Kidney capillary endothelial cell (primary cell): ENCODE measurements around the gene USP44.
A peak's percentile ranks its signal among the peaks of the same experiment; 100 is the strongest.
"Not testable (repeated sequence)": the region's sequence is repeated elsewhere in the genome, so short reads cannot be mapped to it uniquely, and the experiment has no call there.

Source experiments
- DNase-seq: peaks from one replicate; pipeline ENCODE4 v3.0.0-alpha.2; 2018; ENCODE audit warnings: low spot score

The USP44 gene

GRCh38 chr12:95509300-95509699 is 42.0 kb downstream of the USP44 start:
- no peak for DNase-seq

- no peak for DNase-seq
Observed at GRCh38 chr12:95506707-95507523, 44.4 kb downstream of the USP44 start.

GRCh38 chr12:95505039-95505438 is 46.2 kb downstream of the USP44 start:
- no peak for DNase-seq

- no peak for DNase-seq
Observed at GRCh38 chr12:95504140-95504539, 47.1 kb downstream of the USP44 start.

GRCh38 chr12:95499772-95500171 is 51.5 kb downstream of the USP44 start:
- no peak for DNase-seq

- DNase-seq: no peak
Observed at GRCh38 chr12:95498968-95499367, 52.3 kb downstream of the USP44 start.

GRCh38 chr12:95497031-95497430 is 54.2 kb downstream of the USP44 start:
- DNase-seq: no peak

GRCh38 chr12:95495433-95495832 is 55.8 kb downstream of the USP44 start:
- no peak for DNase-seq

- no peak for DNase-seq
Observed at GRCh38 chr12:95494888-95495287, 56.4 kb downstream of the USP44 start.

GRCh38 chr12:95492462-95492861 is 58.8 kb downstream of the USP44 start:
- DNase-seq: no peak

GRCh38 chr12:95487024-95487423 is 64.3 kb downstream of the USP44 start:
- DNase-seq: no peak

GRCh38 chr12:95484524-95484923 is 66.8 kb downstream of the USP44 start:
- no peak for DNase-seq

GRCh38 chr12:95482564-95482963 is 68.7 kb downstream of the USP44 start:
- not testable (repeated sequence) for DNase-seq

GRCh38 chr12:95481888-95482287 is 69.4 kb downstream of the USP44 start:
- no peak for DNase-seq

- no peak for DNase-seq
Observed at GRCh38 chr12:95481072-95481471, 70.2 kb downstream of the USP44 start.

GRCh38 chr12:95480230-95480629 is 71.0 kb downstream of the USP44 start:
- no peak for DNase-seq

- no peak for DNase-seq
Observed at GRCh38 chr12:95474660-95474958, 76.7 kb downstream of the USP44 start.

- DNase-seq: peak; percentile 94
Observed at GRCh38 chr12:95473884-95474659, 77.2 kb downstream of the USP44 start, which contains the start of gene METAP2. Gene METAP2, plus strand, starts transcription at chr12:95474152. Its CDS starts 28 bp downstream, at chr12:95474180.

GRCh38 chr12:95473231-95473883 is 77.9 kb downstream of the USP44 start:
- DNase-seq: peak; percentile 37

GRCh38 chr12:95470300-95470699 is 81.0 kb downstream of the USP44 start:
- no peak for DNase-seq
